ENCODE data around the gene DET1. TPM values are rescaled to one million over a fixed set of nuclear protein-coding genes. Genes with fewer than 3 reads are reported as not detected.
A peak's percentile ranks its signal among the peaks of the same experiment; 100 is the strongest.
"Not testable (repeated sequence)": the region's sequence is repeated elsewhere in the genome, so short reads cannot be mapped to it uniquely, and the experiment has no call there.

DET1 gene
- total RNA-seq, 1 experiment from 2014 or later, result 5.5 TPM

DNA sequence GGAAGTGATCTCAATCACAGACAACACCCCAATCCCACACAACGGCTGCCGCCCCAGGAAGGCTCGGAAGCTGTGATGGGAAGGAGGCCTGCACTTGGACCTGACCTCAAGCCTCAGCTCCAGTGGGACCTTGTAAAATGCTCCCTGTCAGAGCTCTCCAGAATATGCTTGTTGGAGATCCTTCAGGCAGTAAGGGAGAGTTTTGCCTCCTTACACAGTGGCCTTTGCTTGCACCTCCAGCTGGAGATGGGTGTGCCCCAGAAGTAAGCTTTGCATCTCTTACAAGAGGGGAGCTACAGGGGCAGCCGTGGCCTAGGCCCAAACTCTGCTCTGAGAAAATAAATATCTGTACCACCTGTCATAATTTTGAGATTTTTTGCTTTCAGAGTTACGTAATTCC is 68.6 kb downstream of the DET1 start:
- no peak for DNase-seq (ENCODE audit: low read depth in 1 of 2, low spot score in 2 of 2)
- no peak overlapping the region for H3K4me3 ChIP-seq
- H3K27me3 ChIP-seq (replicated peaks), result no peaks in the 10 kb centered on the region
- no peaks in the 10 kb centered on the region for H3K9me3 ChIP-seq (replicated peaks)
- peaks cover 51% of the 10 kb centered on the region for H3K36me3 ChIP-seq
- no peaks in the 10 kb centered on the region for H3K4me1 ChIP-seq (replicated peaks)
- no peak overlapping the region for H3K27ac ChIP-seq

DNA sequence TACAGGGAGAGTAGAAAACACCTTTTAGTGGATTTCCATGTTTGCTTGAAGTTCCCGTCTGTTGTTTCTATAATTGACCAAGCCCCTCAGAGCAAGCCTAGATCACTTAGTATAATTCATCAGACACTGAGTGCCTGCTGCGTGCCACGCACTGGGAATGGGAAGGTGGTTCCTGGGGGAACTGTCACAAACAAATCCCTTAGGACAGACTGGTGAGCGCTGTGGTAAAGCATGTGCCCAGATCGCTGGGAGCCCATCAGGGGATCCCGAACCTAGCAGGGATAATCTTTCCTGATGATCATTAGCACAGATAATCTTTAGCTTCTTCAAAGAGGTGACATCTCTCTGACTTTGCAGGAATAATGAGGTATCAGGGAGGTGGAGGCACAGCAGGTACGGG is 69.4 kb downstream of the DET1 start:
- Histone ChIP-seq H3K4me3 (no peak overlapping the region), H3K4me1 (replicated peaks) (no peaks in the 10 kb centered on the region), H3K27ac (no peak overlapping the region), H3K9me3 (replicated peaks) (no peaks in the 10 kb centered on the region), H3K27me3 (replicated peaks) (no peaks in the 10 kb centered on the region), H3K36me3 (peaks cover 58% of the 10 kb centered on the region)
- DNase-seq (ENCODE audit: low read depth in 1 of 2, low spot score in 2 of 2), result no peak

DNA sequence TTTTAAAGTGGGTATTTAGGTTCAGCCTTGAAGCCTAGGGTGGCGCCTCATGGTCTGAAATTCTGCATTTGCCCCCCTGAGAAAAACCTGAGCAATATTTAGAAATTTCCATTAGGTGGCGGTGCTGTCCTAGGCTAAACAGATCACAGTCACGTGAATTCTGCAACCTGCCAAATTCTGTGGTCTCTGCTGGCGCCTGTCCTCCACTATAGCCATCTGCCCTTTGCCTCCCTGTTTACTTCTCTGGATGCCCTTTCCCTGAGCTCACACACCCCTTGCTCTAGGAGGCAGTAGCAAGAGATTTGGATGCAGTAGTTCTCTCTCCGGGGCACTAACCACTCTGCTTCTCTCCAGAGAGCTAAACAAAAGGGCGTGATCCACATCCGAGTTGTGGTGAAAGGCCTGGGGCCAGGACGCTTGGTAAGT is 69.8 kb downstream of the DET1 start:
- DNase-seq (ENCODE audit: low read depth in 1 of 2, low spot score in 2 of 2), result peak in 1 of 2 experiments; percentile 13
- H3K4me3 ChIP-seq, result no peak overlapping the region
- no peak overlapping the region for H3K27ac ChIP-seq
- H3K9me3 ChIP-seq (replicated peaks), result no peaks in the 10 kb centered on the region
- H3K4me1 ChIP-seq (replicated peaks), result no peaks in the 10 kb centered on the region
- H3K36me3 ChIP-seq, result peaks cover 59% of the 10 kb centered on the region
- H3K27me3 ChIP-seq (replicated peaks), result no peaks in the 10 kb centered on the region

DNA sequence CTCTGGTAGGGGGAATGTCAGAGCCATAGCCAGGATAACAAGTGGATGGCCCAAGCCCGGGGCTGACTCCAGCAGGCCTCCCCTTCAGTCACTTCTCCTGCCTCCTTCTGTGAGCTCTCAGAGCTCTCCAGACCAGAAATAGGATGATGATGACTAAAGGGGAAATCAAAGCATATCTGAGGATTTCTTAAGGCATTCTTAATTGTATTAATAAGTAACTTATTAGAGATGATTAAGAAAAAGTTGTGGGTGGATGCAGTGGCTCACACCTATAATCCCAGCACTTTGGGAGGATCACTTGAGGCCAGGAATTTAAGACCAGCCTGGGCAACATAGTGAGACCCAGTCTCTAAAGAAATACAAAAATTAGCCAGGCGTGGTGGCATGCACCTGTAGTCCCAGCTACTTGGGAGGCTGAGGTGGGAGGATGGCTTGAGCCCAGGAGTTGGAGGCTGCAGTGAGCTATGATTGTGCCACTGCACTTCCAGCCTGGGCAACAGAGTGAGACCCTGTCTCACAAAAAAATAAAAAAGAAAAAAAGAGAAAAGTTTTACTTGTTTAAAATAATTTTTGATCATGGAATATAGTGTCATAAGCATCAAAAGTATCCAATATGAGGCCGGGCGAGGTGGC is 72.7 kb downstream of the DET1 start:
- H3K4me3 ChIP-seq; H3K27me3 ChIP-seq (replicated peaks); H3K4me1 ChIP-seq (replicated peaks); H3K27ac ChIP-seq; H3K9me3 ChIP-seq (replicated peaks); DNase-seq (ENCODE audit: low read depth in 1 of 2, low spot score in 2 of 2): not testable (repeated sequence)
- peaks cover 73% of the 10 kb centered on the region for H3K36me3 ChIP-seq

DNA sequence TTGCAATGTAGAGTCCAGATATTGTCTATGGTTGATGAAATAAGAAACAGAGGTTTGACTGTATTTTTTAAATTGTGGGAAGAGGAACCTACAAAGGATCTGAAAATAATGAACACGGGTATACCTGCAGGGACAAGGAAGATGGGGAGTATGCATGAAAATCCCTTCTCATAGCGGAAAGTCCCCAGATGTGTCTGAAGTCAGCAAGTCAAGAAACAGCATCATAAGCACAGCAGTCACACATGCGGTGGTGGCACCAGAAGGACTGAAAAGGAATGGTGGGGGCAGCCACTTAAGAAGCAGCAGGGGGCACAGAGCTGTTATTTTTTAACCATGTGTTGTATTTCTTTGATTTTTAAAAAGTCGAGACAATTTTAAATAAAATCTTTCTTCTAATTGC is 74.3 kb downstream of the DET1 start:
- Histone ChIP-seq H3K4me1 (replicated peaks) (peaks cover 6% of the 10 kb centered on the region), H3K4me3 (no peak overlapping the region), H3K9me3 (replicated peaks) (no peaks in the 10 kb centered on the region), H3K36me3 (peaks cover 66% of the 10 kb centered on the region), H3K27ac (no peak overlapping the region), H3K27me3 (replicated peaks) (no peaks in the 10 kb centered on the region)
- DNase-seq (ENCODE audit: low read depth in 1 of 2, low spot score in 2 of 2), result no peak

DNA sequence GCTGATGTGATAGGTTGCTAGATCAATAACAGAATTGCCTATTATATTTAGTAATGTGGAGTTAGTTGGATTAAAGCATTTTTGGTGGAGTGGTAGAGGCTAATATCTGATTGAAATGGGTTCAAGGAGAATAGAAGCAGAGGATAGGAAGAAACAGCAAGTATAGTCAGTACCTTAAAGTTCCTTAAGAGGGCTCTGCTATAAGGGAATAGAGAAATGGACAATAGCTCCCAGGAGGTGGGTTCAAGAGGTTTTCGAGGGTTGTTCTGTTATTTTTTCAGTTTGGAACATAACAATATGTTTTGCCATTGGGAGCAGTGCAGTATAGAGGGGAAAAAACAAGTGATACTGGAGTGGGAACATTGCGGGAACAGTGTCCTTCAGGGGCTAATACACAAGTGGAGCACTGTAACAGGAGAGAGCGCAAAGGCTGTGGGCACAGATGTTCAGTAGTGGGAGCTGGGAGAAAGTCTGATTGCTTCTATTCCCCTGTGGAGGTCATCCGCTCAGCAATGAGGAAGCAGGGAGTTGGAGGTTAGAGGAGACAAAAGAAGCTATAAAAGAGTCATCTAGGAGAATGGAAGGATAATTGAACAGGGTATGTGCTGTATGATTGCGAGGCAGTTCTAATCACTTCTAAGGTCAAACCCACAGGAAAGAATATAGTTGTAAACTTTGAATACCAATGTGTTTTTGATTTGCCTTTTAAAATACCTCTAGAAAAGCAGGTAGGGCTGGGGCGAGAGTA is 75.7 kb downstream of the DET1 start:
- no peak for DNase-seq (ENCODE audit: low read depth in 1 of 2, low spot score in 2 of 2)
- Histone ChIP-seq H3K36me3 (peaks cover 56% of the 10 kb centered on the region), H3K4me1 (replicated peaks) (peaks cover 14% of the 10 kb centered on the region), H3K9me3 (replicated peaks) (no peaks in the 10 kb centered on the region), H3K4me3 (no peak overlapping the region), H3K27me3 (replicated peaks) (no peaks in the 10 kb centered on the region), H3K27ac (no peak overlapping the region)

DNA sequence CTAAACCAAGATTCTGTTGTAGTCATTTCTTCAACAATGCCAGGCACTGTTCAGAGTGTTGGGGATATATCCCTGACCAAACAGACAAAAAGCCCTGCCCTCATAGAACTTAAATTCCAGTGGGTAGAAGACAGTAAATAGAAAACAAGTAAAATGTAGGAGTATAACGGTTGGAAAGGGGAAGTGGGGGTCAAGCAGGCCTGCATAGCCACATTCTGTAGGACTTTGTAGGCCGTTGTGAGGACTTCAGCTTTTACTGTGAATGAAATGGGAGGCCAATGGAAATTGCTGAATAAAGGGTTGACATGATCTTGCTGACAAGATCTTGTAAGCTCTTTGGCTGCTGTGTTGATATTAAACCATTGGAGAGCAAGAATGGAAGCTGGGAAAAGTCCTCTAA is 77.2 kb downstream of the DET1 start:
- no peak for DNase-seq (ENCODE audit: low read depth in 1 of 2, low spot score in 2 of 2)

DNA sequence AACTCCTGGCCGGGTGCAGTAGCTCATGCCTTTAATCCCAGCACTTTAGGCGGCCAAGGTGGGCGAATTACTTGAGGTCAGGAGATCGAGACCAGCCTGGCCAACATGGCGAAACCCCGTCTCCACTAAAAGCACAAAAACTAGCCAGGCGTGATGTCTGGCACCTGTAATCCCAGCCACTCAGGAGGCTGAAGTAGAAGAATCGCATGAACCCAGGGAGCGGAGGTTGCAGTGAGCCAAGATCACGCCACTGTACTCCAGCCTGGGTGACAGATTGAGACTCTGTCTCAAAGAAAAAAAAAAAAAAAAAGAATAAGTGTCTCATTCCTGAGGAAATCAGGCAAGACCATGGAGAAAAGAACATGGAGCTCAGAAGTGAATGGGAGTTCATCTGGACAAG is 77.8 kb downstream of the DET1 start:
- peak overlapping the region; percentile 59 for H3K4me3 ChIP-seq
- not testable (repeated sequence) for H3K27me3 ChIP-seq (replicated peaks); H3K27ac ChIP-seq; H3K9me3 ChIP-seq (replicated peaks); DNase-seq (ENCODE audit: low read depth in 1 of 2, low spot score in 2 of 2)
- peaks cover 14% of the 10 kb centered on the region for H3K4me1 ChIP-seq (replicated peaks)
- peaks cover 55% of the 10 kb centered on the region for H3K36me3 ChIP-seq

More for the DNA sequence above, 77.2 kb downstream of the DET1 start:
- Histone ChIP-seq H3K36me3 (peaks cover 55% of the 10 kb centered on the region), H3K4me1 (replicated peaks) (peaks cover 14% of the 10 kb centered on the region), H3K9me3 (replicated peaks) (no peaks in the 10 kb centered on the region), H3K27me3 (replicated peaks) (no peaks in the 10 kb centered on the region), H3K27ac (no peak overlapping the region), H3K4me3 (no peak overlapping the region)

DNA sequence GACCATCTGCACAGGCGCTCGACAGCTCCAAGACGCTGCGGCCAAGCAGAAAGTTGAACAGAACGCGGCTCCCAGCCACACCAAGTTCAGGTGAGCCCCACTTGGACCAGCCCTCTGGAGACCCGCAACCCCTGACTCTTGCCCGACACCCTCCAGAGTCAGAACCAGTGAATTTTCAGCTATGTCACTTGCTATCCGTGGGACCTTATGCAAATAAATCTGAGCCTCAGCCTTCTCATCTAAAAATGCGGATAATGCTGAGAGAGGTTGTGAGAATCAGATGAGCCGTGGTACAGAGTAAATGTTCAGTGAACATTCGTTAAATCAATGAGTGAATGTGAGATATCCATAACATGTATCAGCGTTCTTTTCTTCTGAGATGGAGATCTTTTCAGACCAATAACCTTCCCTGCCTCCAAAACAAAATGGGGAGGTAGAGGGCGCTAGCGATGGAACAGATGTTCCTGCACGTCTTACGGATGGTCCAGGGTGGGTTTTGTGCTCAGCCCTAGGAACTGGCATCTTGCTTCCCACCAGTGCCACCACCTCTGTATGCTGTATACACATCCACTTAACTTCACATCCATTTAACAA is 78.4 kb downstream of the DET1 start:
- Histone ChIP-seq H3K27ac (peak overlapping the region; percentile 98), H3K4me1 (replicated peaks) (peaks cover 14% of the 10 kb centered on the region), H3K9me3 (replicated peaks) (no peaks in the 10 kb centered on the region), H3K4me3 (peak overlapping the region; percentile 59), H3K27me3 (replicated peaks) (no peaks in the 10 kb centered on the region), H3K36me3 (peaks cover 55% of the 10 kb centered on the region)
- DNase-seq (ENCODE audit: low read depth in 1 of 2, low spot score in 2 of 2), result no peak

DNA sequence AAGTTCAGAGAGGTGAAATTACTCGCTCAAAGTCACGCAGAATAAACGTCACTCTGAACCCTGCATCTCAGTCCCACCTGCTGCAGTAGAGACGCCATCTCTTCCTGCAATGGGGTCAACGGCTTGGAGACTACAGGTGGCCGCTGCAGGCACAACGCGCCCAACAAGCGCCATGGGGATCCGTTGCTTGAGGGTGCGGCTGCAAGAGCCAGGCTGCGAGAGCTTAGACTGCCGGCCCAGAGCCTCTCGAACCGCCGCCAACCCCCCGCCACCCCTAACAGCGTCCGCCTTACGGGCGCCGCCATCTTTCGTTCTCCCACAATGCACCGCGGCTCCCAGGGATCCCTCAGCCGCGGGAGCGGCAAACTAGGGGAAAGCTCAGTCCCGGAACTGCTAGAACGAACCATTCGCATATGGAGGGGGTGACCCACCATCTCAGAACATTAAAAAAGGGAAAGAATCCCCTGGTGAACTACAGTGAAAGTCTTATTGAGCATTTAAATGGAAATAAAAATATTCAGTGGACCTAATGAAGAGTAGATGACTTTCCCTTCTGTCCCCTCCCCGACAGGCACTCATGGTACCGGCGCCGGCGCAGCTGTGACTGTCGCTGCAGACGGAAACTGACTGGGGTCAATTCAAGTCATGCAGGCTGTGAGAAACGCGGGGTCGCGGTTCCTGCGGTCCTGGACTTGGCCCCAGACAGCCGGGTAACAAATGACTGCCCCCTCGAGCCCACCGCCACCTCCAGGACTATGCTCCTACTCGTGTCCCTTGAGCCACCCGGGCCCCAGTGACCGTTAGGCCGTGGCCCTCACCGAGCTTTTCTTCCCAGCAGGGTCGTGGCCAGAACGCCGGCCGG is 79.2 kb downstream of the DET1 start, which contains the start of the genes MRPL46 and MRPS11:
TSS of gene MRPL46 (minus strand) at position 316 of the 862 bp plus-strand sequence. CDS start at position 305, 11 bp downstream.
TSS of gene MRPS11 (plus strand) at position 636 of the 862 bp plus-strand sequence. CDS start at position 646, 10 bp downstream.
- H3K4me1 ChIP-seq (replicated peaks), result peaks cover 14% of the 10 kb centered on the region
- H3K9me3 ChIP-seq (replicated peaks), result no peaks in the 10 kb centered on the region
- H3K36me3 ChIP-seq, result peaks cover 50% of the 10 kb centered on the region
- H3K27me3 ChIP-seq (replicated peaks), result no peaks in the 10 kb centered on the region
- DNase-seq (ENCODE audit: low read depth in 1 of 2, low spot score in 2 of 2), result peak; percentile 88 to 97
- peak within 1 kb of the TSS; percentile 59 for H3K4me3 ChIP-seq
- peak within 1 kb of the TSS; percentile 98 for H3K27ac ChIP-seq

DNA sequence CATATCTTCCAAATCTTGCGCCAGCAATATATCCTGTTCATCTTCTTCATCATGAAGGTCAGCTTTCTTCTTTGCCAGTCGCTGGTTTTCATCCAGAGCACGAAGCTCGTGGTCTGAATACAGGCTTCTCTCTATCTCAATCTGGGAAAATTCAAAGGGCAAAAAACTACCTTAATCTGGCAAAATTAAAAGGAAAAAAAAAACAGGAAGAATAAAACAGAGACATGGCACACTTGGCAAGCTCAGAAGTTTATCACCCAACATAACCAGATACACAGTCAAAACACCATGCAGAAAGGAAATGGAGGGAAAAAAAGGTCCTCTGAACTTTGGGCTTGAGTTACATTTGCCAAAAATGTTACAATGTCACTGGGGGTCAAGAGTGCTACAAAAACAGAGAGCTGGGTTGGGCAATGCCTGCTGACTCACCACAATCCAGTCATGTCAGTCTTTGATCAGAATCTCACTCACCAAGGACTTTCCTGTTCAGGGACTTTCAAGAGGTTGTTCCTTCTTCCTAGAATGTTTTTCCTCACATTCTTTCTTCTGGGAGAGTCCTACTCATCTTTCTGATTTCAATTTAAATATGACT is 80.8 kb downstream of the DET1 start:
- Histone ChIP-seq H3K27me3 (replicated peaks) (no peaks in the 10 kb centered on the region), H3K9me3 (replicated peaks) (no peaks in the 10 kb centered on the region), H3K27ac (no peak overlapping the region), H3K4me1 (replicated peaks) (peaks cover 14% of the 10 kb centered on the region), H3K4me3 (no peak overlapping the region), H3K36me3 (peaks cover 53% of the 10 kb centered on the region)
- no peak for DNase-seq (ENCODE audit: low read depth in 1 of 2, low spot score in 2 of 2)

DNA sequence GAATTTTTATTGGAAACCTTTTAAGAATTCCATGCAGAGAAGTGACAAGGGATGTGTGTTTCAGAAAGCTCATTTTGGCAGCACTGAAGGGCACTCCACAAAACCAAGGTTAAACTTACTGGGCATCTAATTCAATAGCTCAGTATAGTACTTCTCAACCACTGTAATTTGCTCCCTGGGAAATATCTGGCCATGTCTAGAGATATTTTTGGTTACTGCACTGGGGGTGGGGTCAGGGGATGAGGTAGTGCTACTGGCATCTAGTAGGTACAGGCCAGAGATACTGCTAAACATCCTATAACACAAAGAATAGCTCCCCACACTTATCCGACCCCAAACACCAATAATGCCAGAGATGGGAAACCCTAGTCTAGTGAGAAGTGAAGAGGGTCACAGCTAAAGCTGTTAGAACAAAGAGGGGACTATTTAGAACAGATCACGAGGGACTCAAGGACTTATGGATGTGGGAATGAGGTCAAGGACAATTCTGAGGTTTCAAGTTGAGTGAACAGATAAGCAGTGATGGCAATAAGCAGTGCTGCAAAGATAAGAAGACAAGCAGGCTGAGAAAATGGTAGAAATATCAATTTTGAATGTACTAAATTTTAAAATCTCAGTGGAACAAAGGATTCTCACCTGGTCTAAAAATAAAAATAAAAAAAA is 82.5 kb downstream of the DET1 start:
- H3K4me1 ChIP-seq (replicated peaks), result peaks cover 14% of the 10 kb centered on the region
- H3K36me3 ChIP-seq, result peaks cover 56% of the 10 kb centered on the region
- no peak overlapping the region for H3K4me3 ChIP-seq
- no peaks in the 10 kb centered on the region for H3K27me3 ChIP-seq (replicated peaks)
- no peaks in the 10 kb centered on the region for H3K9me3 ChIP-seq (replicated peaks)
- H3K27ac ChIP-seq, result no peak overlapping the region
- DNase-seq (ENCODE audit: low read depth in 1 of 2, low spot score in 2 of 2), result no peak
